GM21786 (cell line): Measurements from ENCODE around the gene CRYGB.
"Not testable (repeated sequence)": the region's sequence is repeated elsewhere in the genome, so short reads cannot be mapped to it uniquely, and the experiment has no call there.

Experiments used
- ATAC-seq: cut with Tn5 transposase; IDR thresholded peaks from one replicate; pipeline ENCODE4 v1.9.1; 2021; ENCODE audit not compliant: unreplicated experiment

The CRYGB gene

DNA sequence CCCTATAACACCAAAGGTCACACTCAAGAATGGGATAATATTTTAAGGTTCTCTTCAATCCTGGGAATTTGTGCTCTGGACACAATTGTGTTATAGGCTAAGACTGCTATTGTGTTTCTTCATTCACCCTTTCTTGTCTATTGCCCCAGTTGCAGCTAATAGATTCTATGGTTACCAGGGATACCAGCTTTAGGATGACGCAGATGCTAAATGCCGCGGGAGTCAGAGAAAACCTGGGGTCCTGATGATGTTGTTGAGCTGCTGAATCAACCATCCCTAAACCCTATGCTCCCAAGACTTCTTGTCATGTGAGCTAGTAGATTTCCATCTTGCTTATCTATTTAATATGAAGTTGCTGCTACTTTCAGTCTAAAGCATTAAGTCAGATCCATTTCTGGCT, 27.0 kb downstream of the CRYGB start:
- ATAC-seq: no peak

DNA sequence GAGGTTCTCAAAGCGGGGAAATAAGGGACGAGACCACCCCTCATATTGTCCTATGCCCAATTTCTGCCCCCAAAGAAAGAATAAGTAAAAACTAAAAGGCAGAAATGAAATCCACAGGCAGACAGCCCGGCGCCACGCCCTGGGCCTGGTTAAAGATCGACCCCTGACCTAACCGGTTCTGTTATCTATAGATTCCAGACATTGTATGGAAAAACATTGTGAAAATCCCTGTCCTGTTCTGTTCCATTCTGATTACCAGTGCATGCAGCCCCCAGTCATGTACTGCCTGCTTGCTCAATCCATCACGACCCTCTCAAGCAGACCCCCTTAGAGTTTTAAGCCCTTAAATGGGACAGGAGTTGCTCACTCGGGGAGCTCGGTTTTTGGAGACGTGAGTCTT, 28.6 kb downstream of the CRYGB start:
- ATAC-seq: not testable (repeated sequence)

DNA sequence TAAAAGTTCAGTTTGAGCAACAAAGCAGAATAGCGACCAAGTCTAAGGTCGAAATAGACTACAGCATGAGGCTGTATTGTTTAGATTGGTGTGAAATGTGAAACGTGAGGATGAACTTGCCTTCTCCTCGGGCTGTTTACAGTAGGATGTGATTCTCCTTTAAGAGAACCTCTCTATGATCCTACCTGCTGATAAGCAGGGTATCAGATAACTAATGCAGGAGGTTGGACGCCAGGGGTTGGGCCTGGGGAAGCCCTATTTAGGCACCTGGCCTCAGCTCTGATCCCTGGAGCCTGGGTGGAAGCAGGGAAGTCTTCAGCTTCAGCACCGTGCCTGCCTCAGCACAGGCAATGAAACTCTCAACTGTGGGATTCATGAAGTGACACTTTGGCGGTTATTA, 33.0 kb downstream of the CRYGB start:
- no peak for ATAC-seq

DNA sequence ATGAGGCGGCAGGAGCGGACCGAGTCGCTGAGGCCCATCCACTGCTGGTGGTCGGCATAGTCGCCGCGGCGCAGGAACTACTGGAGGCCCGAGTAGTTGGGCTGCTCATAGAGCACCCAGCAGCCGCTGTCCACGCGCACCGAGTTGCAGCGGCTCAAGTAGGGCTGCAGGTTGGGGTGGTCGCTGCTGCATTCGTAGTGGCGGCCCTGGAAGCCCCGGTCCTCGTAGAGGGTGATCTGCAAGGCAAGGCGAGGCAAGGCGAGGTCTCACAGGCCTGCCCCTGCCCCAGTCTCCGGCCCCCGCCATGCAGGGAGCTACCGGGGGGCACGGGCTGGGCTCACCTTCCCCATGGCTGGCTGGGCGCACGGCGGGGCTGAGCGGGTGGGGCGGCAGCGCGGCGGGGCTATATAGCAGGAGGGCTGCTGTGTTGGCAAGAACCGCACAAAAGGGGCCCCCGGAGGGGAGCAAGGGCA, 33.6 kb downstream of the CRYGB start:
- ATAC-seq: not testable (repeated sequence)

DNA sequence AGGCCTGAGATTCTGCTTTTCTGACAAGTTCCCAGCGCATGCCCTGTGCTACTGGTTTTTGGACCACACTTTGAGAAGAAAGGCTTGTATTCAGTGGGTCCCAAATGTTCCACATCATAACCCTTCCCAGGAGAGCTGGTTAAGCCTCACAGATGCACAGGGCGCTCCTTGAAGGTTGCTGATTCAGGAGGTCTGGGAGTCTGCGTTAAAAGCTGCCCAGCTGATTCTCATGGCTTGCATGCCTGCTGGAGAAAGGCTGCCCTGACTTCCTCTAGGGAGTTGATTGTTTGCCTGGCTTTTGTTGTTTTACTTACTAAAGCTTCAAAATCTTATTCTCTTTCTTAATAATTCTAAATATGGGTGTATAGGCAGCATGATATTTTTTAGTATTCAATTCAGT, 42.3 kb downstream of the CRYGB start:
- ATAC-seq: no peak

DNA sequence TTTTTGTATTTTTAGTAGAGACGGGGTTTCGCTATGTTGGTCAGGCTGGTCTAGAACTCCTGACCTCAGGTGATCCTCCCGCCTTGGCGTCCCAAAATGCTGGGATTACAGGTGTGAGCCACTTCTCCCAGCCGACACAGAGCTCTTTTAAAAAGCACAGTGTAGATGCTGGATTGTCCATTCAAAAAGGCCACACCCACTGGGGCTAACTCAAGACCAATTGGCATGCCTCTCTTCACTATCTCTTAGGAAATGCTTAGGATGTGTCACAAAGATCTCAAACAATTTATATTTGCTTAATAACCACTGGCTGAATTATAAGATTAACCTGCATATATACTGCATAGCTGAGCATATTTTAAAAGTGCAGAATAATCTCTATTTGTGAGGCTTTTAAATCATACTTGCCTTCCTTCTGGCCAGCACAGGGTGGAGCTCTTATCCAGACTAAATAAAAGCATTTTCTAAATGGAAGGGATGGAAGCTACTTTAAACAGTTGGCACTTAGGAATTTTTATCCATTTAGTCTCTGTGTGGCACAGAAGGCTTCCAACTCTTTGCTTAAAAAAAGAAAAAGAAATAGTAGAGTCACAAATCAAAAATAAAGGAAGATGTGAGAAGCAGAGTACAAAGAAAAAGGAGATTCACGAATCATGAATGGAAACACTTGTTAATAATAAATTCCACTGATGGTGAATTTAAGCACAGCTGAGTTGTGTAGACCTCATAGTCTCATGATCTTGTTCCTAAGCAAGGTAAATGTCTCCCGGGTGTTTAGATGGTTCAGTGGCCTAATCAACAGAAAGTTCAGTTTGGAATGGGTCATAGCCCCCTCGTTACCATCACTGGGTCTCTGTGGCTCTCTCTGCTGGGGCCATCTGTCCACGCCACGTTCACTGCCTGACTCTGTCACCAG, 44.0 kb downstream of the CRYGB start:
- no peak for ATAC-seq

DNA sequence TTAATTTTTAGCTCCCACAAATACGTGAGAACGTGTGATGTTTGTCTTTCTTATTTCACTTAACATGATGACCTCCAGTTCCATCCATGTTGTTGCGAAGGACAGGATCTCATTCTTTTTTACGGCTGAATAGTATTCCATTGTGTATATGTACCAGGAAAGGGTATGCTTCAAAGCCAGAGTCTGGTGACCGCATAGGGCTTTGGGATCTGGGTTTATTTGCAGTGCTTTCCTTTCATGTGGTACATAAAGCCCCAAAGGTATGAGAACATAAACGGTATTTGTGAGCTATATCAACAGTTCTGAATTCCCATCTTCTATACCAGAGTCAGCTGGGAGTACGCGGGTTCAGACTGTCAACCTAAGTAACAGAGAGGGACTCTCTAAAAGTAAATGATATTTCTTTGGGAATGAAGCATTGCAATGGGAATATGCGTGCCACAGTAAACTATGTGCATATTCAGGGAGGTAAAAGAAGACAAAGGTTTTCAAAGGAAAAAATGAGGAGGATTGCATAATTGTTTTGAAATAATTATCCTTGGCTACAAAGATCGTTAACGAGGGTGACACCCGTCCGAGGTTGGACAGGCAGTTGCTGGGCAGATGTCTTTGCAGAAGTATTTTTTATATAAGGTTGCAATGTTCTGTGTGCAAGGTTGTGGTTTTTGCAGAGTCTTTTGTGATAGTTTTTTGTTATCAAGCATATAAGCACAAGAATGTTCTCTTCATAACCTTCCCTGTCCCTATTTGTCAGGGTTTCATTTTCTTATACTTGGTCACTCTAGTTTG, 46.1 kb downstream of the CRYGB start:
- ATAC-seq: no peak

DNA sequence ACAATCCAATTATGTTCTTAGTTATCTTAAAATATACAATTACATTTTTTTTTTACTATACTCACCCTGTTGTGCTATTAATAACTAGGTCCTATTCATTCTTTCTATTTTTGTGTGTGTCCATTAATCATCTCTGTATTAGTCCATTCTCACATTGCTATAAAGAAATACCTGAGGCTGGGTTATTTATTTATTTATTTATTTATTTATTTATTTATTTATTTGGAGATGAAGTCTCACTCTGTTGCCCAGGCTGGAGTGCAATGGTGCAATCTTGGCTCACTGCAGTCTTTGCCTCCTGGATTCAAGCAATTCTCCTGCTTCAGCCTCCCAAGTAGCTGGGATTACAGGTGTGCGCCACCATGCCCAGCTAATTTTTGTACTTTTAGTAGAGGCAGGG, 47.3 kb downstream of the CRYGB start:
- not testable (repeated sequence) for ATAC-seq

DNA sequence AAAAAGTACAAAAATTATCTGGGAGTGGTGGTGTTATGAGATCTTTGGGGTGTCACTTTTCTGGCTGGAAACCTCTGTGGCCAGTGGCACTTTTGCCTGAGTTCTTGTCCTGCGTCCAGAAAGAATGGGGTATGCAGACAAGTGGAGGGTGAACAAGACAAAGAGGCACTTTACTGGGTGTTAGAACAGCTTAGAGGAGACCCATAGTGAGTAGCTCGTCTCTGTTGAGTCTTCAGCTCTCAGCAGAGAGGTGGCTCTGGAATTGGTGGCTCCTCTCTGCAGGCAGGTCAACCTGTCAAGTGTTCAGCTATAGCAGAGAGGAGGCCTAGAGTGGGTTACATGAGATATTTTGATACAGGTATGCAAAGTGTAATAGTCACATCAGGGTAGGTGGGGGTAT, 47.7 kb downstream of the CRYGB start:
- no peak for ATAC-seq

DNA sequence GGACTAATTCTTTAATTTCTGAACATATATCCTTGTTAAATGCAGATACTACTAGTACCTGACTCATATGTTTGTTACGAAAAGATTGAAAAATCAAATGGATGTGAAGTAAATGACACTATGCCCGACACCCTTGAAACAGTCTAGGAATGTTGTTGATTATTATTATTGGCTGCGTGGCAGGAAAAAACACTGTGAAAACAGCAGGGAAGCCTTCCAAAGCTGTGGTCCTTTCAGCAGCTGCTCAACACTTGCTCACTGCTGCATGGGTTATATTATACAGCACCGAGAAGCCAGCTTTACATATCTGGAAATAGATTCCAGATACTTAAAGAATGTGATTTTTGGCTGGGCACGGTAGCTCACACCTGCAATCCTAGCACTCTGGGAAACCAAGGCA, 48.2 kb downstream of the CRYGB start:
- ATAC-seq: no peak

DNA sequence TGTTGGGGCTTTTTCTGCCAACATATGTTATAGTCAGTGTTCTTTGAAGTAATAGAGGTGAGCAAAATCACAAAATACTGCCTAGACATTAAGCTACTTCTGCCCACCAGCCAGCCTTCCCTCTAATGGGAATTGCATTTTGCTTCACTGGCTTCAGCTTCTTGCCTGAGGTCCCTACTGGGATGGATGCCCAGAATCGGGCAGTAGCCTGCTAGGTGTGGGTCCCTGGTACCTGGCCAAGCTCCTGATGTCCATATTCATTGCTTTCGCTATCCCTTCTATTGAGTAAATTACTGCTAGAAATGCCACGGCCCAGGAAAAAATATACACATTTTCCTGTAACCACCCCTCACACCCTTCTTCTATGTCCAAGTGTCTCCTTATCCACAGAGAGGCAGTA, 48.6 kb downstream of the CRYGB start:
- no peak for ATAC-seq

DNA sequence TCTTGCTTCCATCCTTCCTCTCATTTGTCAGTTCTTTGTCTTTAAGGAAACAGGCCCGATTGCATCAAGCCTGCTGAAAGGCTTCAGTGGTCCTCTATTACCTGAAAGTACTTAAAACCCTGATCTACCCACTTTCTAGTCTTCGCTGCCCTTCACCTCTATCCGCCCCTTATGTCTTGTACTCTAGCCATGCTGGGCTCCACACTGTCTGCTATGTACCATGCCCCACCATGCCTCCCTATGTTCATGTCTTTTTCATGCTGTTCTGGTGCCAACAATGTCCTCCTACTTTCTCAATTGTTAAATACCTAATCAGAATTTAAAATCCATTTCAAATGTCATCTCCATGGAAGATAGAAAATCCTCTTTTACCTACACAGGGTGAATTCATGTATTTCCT, 49.9 kb downstream of the CRYGB start:
- ATAC-seq: no peak

DNA sequence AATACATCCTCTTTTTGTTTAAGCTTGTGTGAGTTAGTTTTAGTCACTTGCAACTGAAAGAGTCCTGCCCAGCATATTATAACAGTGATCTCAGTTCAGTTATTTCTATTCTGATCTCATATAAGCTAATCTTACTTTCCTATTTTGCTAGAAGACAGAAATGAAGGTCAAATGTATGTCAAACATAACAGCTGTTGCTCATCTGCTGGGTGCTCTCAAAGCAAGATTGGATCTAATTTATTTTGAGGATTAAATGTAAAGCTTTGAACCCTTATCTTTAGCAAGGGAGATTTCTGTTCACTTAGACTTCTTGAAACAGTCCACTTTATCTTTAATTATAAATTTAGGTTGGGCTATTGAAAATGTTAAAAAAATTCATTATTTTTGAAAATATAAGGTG, 52.8 kb downstream of the CRYGB start:
- no peak for ATAC-seq
